NCI-H187 treated with DMSO at 0.1 percent for 48 hours (cell line): Measurements from ENCODE around the gene GCN1.

ENCODE experiments used
- DNase-seq: peaks from one replicate; lab custom pipeline; 2025; lab: John Stamatoyannopoulos, UW

The GCN1 gene

DNA sequence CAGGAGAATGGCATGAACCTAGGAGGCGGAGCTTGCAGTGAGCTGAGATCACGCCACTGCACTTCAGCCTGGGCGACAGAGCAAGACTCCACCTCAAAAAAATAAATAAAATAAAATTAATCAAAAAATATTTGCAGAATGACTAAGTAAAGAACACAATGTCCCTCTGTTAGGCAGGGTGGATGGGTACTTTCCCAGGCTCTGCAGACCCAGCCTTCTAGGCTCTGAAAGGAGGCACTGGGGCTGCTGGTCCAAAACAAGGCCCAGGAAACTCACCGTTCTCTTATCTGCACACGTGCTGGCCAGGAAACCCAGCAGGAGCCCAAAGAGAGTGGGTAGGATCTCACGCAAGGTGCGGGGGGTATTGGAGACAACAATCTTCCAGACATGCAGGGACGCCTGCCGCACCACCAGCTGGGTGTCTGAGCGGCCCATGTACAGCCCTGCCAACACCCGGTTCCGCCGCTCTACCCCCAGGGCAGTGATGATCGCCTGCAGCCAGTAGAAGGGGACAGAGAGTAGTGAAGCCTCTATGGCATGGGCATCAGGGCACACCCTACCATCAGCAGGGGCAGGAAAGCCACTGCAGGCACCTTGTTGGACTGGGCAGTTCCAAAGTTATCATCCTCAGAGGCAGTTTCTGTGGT is 52.2 kb downstream of the GCN1 start:
- no peak for DNase-seq

DNA sequence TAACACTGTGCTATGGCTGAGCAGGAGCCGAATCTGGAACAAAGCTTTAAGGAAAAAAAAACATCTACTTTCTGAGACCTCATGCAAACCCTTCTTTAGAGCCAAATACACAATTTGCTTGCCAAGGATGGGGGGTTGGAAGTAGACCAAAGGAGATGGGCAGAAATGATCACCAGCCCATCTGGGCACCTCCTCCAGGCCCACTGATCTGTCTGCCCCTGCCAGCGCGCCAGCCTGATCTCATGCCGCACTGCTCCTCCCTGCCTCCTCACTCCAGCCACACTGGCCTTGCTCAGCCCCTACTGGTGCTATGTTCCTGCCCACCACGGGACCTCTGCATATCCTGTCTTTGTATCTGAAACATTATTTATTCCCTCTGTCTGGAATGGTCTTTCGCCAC is 53.2 kb downstream of the GCN1 start:
- DNase-seq, result no peak

DNA sequence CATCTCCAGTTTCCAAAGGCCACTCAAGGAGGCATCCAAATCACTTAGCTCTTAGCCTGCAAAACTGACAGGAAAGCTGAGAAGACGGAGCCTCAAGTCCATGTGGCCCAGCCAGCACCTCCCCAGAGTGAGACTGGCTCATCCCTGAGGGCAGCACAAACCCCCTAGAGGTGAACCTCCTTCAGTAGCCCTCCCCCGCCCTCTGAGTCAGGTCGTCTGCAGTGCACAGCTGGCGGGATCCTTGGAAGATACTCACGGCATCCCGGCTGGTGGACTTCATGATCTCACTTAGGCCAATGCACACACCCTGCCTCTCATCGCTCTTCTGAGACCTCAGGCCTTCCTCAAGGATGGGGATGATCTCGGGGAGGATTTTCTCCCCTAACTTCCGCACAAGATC is 53.9 kb downstream of the GCN1 start:
- no peak for DNase-seq

DNA sequence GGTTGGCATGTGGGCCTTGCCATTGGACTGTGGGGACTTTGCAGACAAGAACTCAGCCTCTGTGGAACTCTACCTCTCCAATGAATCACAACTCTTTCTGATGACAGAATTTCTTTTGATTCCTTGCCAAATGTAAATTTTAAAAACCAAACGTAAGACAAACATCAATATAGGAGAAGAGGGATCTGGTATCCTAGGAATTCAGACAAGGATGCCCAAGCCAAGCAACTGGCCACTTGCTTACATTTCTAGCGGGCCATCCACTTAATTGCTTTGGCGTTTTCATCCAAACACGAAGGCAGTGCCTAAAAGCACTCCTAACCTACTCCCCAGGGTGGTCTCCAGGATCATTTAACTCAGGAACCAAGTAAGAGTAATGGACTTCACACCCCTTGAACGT is 54.6 kb downstream of the GCN1 start:
- DNase-seq, result no peak

DNA sequence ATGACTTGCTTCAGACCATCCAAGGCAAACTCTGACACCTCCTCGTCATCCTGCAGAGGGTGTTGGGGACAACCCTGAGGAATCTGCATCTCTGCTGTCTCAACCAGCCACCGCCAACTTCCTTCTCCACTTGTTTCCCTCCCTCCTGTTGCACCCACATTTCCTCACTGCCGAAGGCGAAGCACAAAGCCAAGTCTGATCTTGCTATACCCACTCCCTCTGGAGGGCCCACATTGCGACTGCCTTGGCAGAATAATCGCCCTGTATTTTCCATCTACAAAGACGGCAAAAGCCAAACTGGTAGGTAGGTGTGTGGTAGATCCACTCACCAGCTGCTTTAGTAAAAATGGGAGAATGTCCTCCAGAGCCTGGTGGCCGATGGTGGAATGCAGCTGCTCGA is 56.1 kb downstream of the GCN1 start:
- DNase-seq, result no peak

DNA sequence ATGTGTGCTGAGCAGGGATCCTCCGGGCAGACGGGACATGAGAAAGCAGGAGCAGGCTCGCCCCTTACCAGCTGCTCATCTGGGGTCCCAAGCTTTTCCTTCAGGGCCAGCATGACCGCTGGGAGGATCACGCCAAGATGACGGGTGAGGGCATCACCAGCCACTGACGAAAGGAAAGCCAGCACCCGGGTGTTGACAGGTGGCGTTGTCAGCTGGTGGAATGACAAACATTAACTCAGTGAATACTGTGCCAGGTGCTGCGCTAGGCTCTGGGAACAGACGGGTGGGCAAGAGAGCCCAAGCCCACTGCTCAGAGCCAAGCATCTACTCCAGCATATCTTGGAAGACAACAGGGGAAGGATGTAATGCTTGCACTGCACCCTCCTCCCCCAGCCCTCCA is 56.7 kb downstream of the GCN1 start:
- DNase-seq, result no peak

DNA sequence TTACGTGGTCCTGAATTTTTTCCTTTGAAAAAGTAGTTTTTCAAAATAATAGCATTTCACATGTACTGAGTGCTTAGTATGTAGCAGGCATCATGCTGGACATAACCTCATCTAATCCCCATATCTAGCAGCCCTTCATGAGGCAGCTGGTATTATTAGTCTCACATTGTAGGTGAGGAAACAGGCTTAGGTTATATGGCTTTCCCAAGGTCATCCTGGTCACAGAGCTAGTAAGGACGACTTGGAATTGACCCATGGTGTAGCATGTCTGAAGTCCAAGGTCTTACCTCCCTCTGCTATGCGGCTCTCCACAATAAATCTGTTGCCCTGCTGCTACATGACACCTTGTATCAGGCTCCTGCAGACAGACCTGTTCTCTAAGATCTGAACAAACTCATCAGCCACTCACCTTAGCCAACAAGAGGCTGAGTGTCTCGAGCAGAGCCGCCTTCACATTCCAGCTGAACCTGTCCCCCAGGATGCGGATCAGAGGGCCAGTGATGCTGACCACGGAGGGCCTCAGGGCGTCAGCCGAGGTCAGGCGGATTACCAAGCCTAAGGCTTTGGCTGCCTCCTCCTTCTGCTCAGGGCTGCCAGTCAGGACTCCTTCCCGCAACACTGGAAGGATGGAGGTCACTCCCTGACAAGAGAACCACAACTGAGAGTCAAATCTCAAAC is 58.3 kb downstream of the GCN1 start:
- DNase-seq, result no peak

DNA sequence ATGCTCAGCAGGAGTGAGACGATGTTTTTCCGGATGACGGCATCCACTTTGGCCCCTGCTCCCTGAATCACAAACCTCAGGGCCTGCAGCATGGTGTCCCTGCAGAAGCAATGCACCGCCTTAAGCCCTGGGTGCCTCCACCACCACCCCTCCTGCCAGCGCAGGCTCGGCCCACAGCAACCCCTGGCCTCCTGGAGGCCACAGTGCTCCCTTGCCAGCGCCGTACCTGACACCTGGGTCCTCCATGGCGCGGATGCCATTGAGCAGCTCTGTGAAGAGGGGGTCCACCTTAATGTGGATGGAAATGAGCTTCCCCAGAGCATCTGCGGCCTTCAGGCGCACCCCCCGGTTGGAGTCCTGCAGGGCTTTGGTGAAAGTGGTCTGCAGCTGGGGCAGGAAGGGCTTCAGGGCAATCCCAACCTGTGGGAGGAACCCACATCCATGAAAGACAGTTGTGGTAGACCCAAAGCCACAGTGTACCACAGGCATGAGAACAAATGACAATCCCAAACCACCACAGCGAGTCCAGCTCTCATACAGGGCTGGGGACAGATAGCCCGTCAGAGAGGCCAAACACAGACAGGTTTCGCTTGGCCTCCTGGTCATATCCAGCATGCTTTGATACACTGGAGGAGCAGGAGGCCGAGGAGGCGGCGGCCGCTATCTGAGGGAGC is 60.1 kb downstream of the GCN1 start:
- DNase-seq, result no peak

DNA sequence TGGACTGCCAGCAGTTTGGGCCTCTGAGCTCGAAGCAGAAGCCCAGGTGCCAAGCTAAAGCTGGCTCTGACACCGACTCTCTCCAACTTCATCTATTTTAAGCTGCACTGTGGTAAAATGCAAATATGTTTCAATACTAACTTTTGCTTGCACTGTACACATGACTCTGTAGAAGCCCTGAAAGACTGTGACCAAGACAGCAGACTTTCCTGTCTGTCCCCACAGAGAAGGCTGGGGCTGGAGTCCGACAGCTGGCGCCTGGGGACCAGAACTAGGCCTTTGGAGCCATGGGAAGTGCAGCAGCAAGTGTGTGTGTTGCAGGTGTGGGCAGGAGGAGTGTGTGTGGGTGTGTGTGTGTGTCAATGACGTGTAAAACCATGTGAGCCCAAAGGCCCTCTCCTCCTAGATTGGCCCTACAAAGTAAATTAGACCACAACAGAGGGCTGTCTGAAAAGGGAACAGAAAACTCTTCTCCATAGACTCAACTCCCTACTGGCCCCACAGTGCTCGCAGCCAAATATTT is 61.6 kb downstream of the GCN1 start:
- no peak for DNase-seq

DNA sequence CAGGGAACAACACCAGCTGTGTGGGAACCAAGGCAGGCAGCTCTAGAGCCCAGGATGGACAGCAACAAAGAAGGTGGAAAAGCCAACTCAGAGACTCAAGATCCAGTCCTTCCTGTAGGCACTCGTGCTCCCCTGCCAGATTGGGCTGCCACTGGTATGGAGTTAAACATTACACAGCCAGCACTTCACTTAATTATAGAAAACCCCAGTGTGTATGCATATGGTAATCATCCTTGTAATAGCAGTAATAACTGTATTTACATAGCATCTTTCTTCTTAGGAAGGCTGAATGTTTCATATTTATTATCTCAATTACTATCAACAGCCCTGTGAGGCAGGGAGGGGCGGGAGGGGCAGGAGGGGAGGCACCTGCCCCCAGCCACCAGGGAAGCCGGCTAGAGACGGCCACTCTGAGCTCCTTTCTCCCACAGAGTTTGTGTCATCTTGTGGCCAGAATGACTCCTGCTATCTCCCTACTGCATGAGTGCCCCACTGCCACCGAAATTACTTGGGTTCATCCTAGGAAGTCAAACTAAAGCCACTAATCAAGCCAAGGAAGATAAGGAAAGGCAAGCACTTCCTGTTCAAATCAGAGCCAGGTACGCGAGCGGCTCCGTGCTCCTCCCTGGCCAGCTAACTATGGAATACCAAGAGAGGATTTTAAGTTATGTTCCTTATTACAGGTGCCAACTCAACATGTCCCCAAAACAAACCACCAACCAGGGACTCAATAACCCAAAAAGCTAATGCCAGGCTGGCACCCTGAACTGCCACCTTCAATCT is 62.3 kb downstream of the GCN1 start:
- no peak for DNase-seq

DNA sequence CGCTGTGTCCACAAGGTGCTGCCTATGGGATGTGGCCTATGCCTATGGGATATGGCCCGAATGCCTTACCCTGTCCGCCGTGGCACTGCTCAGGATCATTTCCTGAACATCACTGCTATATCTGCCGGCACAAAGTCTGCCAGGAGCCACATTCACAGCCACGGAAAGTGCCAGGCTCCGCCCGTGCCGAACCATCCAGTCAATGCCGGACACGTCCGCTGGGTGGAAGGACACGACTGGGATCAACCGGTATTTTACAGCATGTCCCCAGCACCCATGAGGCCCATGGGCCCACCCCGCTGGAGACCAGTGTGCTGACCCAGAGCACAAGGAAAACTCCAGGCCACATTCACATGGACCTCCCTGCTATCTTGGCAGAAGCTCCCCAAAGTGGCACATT is 63.4 kb downstream of the GCN1 start:
- DNase-seq, result no peak

DNA sequence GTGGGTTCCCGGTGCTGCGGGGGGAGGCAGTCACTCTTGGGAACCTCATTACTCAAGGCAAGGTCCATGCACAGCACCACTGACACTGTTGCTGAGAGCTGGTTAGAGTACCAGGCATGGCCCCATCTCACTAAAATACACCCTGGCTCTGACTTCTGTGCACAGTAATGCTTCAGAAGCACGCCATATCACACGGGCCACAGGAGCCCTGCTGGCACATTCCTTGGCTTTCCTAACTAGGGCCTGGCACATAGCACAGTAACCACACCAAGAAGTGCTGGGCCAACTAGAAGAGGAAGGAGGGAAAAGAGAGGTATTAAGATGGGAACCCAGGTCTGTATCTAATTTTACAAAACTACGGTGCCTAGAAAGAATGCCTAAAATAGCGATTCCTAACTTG is 64.5 kb downstream of the GCN1 start:
- DNase-seq, result no peak

DNA sequence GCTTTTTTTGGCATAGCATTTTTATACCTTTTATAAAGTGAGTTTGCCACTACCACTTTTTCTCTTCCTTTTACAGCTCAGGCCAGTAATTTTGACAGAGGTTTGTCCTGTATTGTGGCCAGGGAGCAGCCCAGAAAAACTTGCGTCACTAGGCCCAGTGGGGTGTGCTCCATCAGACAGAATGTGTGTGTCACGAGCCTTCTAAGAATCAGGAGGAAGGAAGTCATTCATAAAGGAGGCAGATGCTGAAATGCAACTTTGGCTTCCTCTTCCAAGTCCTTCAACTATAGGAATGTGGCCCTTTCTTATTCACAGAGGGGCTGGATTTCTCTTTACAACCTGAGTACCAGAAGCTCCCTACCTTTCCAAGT is 67.9 kb downstream of the GCN1 start:
- no peak for DNase-seq

DNA sequence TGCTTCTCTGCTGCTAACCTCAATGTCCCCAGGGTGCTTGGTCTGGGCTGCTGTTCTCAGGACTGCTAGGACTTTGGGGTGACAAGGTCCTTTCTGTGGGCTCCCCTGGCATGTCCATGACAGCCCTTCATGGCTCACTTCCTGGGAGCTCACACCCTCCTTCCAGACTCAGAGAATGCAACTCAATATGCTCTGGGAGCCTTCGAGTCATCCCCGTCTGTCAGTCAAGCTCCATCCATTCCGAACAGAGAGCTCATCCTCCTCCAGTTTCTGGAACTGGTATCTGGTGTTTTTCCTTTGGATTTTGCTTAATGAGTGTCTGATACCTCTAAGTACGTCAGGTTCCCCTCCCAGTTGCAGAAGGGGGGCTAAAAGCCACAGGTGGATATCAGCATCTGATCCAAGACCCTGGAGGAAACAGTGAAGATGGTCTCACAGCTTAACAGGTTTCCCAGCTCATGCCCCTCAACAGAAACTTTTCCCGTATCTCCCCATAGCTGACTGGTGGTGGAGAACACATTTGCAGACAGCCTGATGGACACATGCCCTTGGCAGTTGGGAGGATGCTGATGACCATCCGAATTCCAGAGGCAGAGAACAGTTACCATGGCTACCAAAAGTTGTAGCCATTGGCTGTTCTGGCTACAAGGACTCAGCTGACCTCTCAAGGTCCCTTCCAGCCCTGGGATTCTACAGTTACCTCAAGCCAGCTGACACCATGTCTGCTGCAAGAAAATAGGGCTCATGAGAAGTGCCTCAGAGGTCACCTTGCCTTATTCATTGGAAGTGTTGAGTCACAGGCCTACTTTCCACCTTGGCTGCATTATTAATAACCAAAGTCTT is 68.5 kb downstream of the GCN1 start:
- DNase-seq, result no peak

DNA sequence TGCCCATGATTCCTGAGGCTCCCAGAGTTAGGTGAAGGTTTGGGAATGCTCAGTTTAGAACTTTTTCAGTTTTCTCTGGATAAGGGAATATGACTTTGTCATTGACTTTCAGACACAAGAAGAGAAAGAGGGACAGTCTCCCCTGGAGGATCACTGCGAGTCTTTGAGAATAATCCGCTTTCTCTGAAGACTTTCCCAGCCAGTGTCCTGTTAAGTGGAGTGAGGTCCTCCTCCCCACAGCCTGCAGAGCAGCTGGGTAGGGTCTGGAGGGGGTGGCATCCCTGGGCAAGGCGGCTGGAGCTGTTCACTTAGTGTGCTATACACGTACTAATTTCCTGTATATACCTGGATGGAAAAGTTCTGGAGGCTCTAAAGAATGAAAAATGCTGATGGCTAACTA is 69.5 kb downstream of the GCN1 start:
- DNase-seq, result no peak

DNA sequence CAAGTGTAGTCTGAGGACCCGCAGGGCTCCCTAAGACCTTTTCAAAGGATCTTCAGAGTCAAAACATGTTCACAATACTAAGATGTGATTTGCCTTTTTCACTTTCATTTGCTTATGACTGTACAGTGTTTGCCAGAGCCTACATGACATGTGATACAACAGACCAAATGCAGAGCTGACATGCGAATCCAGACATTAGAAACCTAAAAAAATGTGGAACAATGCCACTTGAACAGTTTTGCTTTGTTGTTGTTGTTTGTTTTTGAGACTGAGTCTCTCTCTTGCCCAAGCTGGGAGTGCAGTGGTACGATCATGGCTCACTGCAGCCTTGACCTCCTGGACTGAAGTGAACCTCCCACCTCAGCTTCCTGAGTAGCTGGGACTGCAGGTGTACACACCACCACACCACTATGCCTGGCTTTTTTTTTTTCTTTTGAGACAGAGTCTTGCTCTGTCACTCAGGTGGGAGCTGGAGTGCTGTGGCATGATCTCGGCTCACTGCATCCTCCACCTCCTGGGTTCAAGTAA is 72.7 kb downstream of the GCN1 start:
- DNase-seq, result no peak

DNA sequence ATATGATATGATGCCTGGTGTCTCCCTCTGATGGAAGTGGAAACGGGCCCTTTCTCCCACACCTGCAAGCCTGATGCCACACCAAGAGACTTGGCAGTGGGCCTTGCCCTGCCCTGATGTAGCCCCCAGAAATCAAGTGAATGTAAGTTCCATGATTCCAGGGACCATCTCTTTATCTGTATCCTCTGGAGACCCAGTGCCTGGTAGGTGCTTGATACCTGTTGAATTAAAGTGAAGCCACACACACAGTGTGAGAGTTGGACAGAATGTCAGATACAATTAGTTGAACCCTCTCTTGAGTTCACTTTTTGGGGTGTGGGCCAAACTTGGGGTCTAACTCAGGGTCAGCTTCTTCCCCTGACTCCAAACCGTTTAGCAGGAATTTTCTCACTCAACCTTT is 73.2 kb downstream of the GCN1 start:
- DNase-seq, result no peak

DNA sequence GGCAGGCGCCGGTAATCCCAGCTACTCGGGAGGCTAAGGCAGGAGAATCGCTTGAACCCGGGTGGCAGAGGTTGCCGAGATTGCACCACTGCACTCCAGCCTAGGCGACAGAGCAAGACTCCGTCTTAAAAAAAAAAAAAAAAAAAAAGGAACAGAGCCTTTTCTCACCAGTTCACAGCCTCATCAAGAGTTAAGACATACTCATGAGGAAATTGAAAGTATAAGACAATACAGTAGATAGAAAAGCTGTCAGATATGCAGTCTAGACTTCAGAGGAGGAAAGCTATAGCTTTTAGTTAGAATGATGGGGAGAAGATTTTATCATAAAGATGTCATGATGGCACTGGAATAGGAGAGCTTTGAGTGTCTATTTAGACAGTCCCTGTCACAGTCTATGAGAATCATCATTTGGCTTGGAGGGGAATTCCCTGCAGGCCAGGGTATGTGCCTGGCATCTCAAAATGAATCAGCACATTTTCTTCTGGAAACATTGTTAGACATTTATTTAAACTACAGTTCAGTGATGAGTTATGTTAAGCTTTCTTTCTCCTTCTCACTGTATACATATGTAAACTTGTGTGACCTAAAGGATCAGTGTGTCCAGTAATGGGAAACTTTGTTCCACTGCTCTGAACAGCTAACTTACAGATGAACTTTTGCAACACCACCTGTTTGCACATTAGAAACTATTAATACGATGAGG is 75.1 kb downstream of the GCN1 start:
- DNase-seq, result no peak

DNA sequence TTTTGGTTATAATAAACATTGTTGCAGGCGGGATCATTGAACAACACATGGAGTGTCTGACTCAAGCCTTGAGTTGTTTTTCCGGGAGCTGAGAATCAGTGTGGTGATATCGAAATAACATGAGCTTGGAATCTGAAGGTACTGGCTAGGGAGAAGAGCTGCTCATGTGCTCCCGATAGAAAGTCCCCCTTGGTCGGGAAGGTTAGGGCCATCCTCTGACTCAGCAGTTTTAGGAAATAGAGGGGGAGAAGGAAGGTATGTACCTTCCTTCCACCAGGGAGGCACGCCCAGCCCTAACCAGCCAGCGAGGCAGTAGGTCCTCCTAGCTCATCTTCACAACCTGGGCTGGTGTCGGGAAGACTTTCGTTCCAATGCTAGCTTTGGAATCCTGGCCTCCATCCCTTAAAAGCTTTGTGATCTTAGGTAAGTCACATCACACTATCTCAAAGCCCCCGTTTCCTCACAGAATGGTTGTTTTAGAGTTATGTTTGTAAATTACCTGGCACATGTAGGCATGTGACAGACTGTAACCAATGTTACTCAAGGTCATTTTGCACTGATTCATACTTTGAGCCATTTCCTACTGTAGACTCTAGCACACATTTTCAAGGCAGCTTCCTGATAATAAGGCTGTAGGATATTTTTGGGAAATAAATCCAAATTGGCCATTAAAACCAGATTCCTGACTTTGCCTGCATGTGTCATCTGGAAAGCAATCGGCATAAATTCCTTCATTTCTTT is 76.0 kb downstream of the GCN1 start:
- DNase-seq, result no peak

DNA sequence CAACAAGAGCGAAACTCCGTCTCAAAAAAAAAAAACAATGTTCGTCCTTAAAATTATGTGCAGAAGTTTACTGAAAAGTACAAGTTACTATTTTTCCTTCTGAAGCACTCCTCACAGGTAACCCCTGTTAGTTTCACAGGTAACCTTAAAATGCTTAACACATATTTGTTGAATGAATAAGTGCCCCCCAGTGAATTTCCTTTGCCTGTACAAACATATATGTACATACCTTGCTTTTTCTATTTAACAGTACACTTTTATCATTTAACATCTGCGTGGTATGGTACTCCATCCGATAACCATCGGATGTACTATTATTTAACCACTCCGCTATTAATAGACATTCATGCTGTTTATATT is 76.6 kb downstream of the GCN1 start:
- no peak for DNase-seq
